Germinal center (tissue), 1 donor: Measurements from ENCODE around the gene KANK4.

Source experiments
- DNase-seq: peaks from one replicate; pipeline ENCODE4 v3.0.0; 2012; ENCODE audit warnings: mixed read lengths, low spot score

KANK4 gene

DNA sequence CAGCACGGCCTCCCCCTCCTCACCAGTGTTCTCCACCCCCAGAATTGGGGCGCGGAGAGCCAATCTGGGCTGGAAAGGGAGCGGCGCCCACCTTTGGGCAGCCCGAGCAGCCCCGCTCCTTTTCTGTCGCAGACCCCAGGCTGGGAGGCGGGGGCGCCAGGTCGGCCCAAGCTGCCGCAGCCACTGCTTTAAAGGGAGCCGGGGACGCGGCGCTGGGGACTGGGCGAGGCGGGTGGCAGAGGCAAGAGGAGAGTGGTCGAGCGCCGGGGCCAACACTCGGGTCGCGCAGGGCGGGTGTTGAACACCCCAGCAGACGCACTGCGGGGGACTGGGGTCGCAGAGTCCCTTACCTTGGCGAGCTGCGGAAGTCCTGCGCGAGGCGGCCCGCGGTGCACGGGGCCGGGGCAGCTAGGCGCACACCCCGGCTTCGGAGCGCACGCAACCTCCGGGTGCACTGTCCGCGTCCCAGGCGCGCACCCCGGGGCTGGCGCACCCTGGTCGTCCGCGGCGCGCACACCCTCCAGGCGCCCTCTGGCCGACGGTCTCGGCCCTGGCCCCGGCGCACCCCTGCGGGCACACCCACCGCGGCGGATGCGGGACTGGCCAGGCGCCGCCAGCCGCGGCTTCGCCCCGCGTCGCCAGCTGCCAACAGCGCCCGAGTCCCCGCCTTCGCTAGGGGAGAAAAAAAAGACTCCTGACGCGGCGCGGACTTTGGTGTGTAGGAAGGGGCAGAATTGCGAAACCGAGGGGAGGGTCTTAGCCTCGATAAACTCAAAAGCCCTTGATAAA lies at the start of gene KANK4:
Gene KANK4 (minus strand): TSS at position 679 of the 789 bp plus-strand sequence. CDS start 37,870 bp downstream, outside the sequence.
- DNase-seq = no peak

GRCh38 chr1:62368989-62369388 lies 49.8 kb upstream of the KANK4 start:
- DNase-seq = no peak

- no peak for DNase-seq
Measured at GRCh38 chr1:62367005-62367557, 47.8 kb upstream of the KANK4 start.

DNA sequence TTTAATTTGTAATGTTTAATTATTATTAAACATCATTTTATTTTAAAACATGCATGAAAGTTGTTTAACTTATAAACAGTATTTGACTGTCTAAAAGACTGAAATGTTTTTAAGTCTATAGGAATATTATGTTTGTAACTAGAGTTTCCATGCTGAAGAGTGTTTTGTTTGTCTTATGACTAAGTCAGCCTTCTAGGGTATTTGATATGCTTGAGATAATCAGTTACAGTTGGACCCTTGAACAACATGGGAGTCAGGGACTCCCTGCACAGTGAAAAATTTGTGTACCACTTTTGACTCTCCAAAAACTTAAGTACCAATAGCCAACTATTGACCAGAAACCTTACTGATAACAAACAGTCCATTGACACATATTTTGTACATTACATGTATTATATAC lies 45.5 kb upstream of the KANK4 start:
- no peak for DNase-seq

DNA sequence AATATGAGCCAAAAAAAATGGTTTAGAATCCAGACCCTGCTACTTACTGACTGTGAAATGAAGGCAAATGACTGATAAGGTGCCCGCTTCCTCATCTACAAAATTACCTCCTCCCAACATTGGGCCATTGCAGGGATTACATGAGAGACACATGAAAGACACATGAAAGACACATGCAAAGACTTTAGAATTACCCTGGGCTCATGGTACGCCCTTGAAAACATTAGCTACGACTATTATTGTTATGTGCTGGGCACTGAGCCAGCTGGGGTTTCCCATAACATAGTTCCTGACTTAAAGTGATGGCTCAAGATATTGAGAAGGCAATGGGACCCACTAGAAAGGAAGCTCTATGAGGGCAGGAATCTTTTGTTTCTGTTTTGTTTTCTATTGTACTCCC lies 43.7 kb upstream of the KANK4 start:
- no peak for DNase-seq

DNA sequence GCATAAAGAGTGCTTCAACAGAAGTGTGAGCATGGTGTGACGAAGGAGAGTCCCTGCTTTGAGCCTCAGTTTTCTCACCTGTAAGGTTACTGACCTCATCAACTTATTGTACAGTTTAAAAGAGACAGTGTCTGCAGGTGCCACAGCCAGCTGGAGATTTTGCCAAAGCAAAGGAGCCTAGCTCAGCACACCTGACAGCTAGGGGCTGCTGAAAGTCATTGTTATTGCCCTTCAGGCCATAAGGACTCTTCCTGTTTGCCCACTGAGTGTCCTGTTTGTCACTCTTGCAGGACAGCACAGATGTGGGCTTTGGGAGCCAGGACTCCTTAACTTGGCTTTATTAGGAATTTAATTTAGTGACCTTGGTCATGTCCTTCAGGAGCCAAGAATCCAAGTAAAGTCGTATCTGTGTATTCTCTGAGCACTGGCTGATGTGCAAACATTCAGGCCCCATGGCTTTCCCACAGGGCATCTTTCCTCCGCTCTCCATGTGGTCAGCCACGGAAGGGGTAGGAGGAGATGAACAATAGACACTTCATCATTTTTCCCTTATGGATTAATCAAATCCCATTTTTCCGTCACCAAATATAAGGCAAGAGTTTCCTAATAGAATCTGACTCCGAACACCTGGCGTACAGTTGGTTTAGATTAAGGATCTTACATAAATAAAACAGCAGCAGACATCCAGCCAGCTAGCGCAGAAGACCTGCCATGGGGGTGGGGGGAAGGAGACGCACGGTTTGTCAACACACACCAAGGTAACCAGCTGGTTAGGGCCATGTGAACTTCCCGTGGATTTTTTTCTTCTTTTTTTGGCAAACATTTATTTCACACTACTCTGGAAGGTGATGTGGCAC lies 43.1 kb upstream of the KANK4 start:
- no peak for DNase-seq

- DNase-seq = no peak
Measured at GRCh38 chr1:62361431-62361830, 42.2 kb upstream of the KANK4 start.

- no peak for DNase-seq
Measured at GRCh38 chr1:62358665-62359373, 39.6 kb upstream of the KANK4 start.

DNA sequence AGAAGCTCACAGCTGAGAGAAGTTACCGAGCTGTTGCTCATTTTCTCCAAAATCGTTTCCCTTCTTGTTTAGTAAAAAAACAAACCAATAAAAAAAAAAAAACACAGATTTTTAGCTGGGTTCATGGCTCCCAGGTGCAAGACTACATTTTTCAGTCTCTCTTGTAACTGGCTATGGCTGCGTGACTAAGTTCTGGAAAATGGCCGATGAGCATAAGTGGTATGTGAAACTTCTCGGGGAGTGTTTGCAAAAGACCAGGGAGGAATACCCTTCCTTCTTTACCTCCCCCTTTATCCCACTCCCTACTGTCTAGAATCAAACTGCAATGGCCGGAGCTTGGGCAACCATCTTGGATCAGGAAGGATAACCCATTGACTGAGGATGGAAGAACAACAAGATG lies 38.7 kb upstream of the KANK4 start:
- DNase-seq = no peak

DNA sequence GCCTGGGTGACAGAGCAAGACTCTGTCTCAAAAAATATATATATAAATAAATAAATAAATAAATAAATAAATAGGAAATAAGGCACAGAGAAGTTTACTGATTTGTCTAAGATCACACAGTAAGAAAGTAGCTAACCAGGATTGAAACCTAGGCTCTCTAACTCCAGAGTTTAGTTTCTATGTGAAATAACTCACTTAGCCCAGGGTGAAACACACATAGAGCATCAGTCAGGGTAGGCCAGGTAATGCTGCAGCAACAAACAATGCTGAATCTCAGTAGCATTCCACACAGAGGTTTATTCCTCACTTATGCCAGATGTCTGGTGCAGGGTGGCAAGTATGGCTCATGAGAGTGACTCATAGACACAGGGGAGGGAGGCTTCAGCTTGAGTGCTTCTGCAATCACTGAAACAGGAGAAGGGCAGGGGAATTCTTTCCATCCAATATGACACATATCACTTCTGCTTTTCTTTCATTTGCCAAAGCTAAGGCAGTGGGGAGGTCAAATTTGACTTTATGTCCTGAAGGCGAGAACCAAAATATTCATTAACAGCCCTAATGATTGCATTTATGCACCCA lies 37.1 kb upstream of the KANK4 start:
- DNase-seq = no peak

DNA sequence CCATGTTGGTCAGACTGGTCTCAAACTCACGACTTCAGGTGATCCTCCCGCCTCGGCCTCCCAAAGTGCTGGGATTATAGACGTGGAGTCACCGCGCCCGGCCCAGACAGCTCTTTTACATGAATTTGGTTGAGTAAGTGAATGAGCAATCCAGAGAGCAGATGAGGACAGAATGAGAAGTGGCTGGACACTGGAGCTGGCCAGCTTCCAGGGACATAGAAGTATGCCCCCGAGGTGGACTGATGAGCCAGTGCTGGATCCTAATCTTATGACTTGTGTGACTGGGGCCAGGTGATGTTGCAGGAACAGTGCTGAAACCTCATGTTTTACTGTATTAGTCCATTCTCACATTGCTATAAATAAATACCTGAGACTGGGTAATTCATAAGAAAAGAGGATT lies 35.9 kb upstream of the KANK4 start:
- no peak for DNase-seq

DNA sequence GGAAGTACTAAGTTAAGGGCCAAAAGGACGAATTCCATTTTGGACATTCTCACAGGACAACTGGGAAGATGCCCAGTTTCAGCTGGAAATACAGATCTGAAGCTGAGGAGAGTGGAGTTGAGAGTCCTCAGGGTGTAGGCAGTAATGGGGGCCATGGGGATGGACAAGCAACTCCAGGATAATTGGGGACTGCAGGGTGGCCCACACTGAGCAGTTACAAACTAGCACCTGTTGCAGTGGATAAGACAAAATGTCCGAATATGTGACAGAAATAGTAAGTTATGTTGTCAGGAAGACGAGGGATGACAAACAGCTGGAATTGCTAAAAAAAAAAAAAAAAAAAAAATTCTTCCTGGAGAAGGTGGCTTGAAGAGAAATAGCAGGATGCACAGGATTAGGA lies 34.6 kb upstream of the KANK4 start:
- no peak for DNase-seq

DNA sequence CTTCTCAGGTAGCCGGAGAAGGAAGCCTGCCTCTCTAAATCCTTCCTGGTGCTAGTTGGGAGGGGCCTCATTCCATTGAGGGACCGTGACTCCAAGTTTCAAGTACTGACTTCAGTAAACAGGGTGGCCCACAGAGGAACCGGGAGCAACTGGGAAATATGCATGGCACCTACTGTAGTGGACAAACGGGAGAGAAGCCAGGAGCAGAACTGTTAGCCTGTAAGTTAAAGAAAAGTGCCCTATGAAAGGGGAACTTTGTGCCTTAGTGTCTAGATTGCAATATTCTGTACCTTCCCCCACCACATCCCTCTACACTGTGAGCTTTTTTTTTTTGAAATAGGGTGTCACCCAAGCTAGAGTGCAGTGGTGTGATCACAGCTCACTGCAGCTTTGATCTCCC lies 33.2 kb upstream of the KANK4 start:
- DNase-seq = no peak

DNA sequence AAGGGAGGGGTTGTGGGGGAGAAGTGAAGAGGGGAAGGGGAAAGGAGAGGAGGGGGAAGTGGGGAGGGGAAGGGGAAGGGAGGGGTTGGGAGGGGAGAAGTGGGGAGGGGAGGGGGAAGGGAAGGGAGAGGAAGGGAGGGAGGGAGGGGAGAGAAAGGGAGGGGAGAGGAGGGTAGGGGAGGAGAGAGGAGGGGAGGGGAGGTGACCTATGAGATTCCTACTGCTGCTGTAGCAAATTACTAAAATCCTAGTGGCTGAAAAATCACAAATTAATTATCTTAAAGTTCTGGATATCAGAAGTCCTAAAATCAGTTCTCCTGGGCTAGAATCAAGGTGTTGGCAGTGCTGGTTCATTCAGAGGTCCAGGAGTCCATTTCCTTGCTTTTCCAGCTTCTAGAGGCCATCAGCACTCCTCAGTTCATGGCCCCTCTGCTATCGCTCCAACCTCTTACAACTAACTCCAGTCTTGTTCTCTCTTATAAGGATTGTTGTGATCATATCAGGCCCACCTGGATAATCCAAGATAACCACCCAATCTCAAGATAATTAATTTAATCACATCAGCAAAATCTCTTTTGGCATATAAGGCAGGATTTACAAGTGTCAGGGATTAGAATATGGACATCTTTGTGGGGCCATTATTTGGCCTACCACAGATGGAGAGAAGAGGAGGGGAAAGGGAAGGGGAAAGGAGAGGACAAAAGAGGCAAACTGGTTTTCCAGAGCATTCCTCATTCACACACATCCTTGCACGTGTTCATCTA lies 30.4 kb upstream of the KANK4 start:
- DNase-seq = no peak

DNA sequence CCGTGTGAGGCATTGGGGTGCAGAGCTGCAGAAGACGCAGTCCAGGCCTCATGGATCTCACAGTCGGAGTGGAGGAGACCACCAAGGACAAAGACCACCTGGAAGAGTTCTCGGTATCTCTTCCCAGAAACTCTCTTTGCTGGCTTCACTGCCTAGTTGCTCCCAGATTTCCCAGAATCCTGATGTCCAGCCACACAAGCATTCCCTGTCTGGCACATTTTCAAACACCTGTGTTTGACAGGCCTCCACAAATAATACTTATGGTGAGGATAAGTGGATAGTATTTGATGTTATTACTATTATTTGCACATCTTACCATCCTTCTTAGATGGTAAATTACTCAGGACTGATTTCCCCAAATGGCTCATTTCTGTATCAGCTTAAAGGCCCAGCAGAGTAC lies 27.7 kb upstream of the KANK4 start:
- no peak for DNase-seq

DNA sequence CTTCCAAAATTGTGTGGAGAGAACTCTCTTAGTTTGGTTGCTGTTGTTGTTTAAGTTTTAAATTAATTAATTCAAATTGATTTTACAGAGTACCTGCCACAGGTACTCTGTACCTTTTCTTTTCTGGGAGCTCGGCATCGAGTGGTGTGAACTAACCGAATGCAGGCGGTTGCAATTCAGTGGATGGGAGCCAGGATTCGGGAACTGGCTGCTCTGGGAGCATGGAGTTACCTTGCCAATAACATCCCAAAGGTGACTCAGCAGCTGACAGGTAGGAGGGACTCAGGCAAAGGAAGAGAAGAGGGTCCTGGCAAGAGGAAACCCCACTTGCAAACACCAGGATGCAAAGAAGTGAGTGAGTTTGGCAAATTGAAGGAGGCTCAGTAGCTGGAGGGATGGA lies 24.7 kb upstream of the KANK4 start:
- no peak for DNase-seq

DNA sequence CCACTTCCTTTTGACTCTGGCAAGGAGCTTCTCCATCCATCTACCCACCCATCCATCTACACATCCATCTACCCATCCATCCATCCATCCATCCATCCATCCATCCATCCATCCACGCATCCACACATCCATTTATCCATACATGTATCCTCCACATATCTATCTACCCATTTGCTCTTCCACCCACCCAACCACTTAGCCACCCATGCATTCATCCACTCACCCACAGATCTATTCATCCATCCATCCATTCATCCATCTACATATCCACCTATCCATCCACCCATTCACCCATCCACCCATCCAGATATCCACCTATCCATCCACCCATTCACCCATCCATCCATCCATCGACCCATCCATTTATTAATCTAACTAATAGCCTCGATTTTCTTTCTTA lies 23.0 kb upstream of the KANK4 start:
- no peak for DNase-seq

DNA sequence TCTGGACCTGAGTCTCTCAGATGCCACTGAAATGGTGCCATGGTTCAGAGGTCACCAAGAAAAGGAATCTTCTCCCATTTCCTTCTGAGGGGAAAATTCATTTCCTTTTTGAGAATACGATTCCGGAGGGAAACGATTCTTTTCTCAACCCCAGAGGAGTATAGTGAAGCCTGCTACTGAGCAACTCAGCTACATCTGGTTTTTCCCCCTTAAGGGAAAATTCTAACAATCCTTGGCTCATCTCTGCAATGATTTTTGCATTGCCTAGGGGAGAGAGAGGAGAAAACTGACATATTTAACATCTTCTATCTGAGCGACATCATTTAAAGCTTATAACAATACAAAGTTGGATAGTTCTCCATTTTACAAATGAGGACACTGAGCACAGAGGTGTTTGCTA lies 22.4 kb upstream of the KANK4 start:
- DNase-seq = no peak

GRCh38 chr1:62341089-62341488 lies 21.9 kb upstream of the KANK4 start:
- no peak for DNase-seq

DNA sequence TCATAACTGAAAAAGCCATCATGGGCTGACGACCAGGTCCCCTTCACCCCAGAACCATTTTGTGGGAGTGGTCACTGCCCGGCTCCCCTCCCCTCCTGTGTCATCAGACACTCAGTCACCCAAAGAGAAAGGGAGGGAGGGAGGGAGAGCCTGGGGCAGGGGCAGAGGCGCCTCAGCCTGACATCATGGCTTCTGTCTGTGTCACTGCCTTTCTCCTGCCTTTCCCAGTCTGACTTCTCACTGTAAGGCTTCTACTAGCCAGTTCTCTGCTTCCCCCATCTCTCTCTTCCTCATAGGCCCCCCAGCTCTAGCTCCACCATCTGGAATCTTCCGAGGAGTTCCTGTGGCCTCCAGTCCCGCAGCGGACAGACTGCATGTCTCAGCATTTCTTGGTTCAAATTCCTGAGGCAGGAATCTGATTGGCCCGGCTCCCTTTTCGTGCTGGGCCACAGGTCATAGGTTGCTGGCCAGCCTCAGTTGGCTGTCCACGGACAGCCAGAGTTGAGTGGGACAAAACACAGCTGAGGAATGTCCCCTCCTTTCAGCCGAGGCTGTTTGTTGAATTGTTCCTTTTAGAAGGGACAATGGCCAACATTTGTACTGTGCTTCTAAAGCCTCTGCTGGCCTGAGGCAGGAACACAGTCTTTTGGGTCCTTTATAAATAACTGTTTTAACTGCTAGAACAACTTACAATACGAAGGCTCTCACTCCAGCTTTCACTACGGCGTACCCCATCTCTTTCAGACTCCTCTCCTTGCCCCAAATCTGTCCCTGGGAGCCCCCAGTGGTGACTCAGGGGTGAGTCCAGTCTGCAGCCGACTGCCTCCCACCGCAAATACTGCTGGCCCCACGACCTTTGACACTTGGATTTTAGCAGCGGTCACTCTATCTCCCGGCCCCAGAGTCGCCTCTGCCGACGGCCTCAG lies 18.7 kb upstream of the KANK4 start:
- DNase-seq = no peak
